Thyroid gland (tissue), 4 donors: Measurements from ENCODE around the gene CAPN5.

Source experiments
- POLR2A ChIP-seq, 2 donors: fragments of 450-650 bp; IDR thresholded peaks; one replicate each; pipeline ENCODE4 v1.6.1; 2017; ENCODE audit warnings: antibody characterized with exemption in 2 of 2, mild to moderate bottlenecking in 2 of 2, moderate library complexity in 1 of 2
- TF ChIP-seq, protein P1 (sequence below), 6 experiments: fragments of 200-600 bp in 3 of 6; fragments of 450-650 bp in 3 of 6; sonication (generic) in 3 of 6; IDR thresholded peaks; one replicate each; pipeline ENCODE4 v1.5.1; 2016 to 2019; ENCODE audit warnings: antibody characterized with exemption in 6 of 6, mild to moderate bottlenecking in 2 of 6, inconsistent platforms in 1 of 6, moderate library complexity in 1 of 6

DNA sequence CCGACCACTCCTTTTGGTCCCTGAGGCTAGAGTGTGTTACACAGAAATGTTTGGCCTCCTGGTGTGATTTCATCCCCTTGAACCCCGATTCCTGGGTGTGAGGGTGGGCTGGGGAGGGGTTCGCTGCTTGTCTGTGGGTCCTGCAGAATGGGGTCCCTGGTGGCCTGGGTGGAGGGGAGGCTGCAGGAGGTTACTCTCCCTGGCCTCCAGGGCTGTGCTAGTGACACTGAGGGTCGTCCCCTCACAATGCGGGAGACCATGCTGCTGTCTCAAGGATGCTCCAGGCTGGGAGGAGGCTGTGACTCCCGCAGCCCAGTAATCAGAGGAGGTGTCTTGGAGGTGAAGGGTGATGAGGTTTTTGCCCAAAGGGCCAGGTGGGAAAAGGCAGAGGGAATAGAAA is 18.9 kb downstream of the CAPN5 start:
- TF ChIP-seq POLR2A (IDR thresholded peaks at IDR 0.05), result no peak
- TF ChIP-seq, protein P1, sequence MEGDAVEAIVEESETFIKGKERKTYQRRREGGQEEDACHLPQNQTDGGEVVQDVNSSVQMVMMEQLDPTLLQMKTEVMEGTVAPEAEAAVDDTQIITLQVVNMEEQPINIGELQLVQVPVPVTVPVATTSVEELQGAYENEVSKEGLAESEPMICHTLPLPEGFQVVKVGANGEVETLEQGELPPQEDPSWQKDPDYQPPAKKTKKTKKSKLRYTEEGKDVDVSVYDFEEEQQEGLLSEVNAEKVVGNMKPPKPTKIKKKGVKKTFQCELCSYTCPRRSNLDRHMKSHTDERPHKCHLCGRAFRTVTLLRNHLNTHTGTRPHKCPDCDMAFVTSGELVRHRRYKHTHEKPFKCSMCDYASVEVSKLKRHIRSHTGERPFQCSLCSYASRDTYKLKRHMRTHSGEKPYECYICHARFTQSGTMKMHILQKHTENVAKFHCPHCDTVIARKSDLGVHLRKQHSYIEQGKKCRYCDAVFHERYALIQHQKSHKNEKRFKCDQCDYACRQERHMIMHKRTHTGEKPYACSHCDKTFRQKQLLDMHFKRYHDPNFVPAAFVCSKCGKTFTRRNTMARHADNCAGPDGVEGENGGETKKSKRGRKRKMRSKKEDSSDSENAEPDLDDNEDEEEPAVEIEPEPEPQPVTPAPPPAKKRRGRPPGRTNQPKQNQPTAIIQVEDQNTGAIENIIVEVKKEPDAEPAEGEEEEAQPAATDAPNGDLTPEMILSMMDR (IDR thresholded peaks at IDR 0.05), result no peak
